NT2/D1 (cell line): ENCODE data around the gene LARGE1.

ENCODE experiments used
- SUZ12 ChIP-seq: IDR thresholded peaks from 2 replicates; pipeline ENCODE4 v1.6.1; 2011; ENCODE audit not compliant: insufficient read length, insufficient read depth; ENCODE audit errors: extremely low read depth
- YY1 ChIP-seq: IDR thresholded peaks from 2 replicates; pipeline ENCODE4 v1.6.1; 2011; ENCODE audit not compliant: insufficient read length, insufficient read depth
- ZNF274 ChIP-seq: IDR thresholded peaks from 2 replicates; pipeline ENCODE4 v1.6.1; 2011; ENCODE audit warnings: mild to moderate bottlenecking, low read depth, low read length

DNA sequence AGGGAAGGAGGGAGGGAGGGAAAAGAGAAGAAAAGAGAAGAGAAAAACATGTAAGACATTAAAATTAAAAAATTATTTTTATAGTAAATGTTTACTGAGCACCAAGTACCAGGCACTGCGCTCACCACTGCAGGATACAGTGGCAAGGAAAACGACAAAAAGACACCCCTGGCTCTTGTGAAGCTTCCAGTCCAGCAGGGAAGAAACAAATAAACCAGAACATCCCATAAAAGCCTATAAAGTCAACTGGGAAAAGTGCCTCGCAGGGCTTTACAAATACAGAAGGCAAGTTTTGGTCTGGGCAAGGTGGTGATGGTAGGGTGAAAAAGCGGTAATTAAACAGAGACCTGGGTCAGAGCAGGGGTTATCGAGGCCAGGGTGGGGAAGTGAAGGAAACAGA, 33.6 kb downstream of the LARGE1 start:
- TF ChIP-seq YY1: no peak
- no peak for TF ChIP-seq ZNF274
- no peak for TF ChIP-seq SUZ12
